Transverse colon (tissue), 4 donors: ENCODE results near the gene MDFIC.

ENCODE experiments used
- POLR2A ChIP-seq: fragments of 450-650 bp; IDR thresholded peaks from one replicate; pipeline ENCODE4 v1.6.1; 2016; ENCODE audit warnings: antibody characterized with exemption, mild to moderate bottlenecking, moderate library complexity
- POLR2AphosphoS5 ChIP-seq, 3 donors: sonication (generic); formaldehyde crosslinking; IDR thresholded peaks; one replicate each; pipeline ENCODE4 v1.6.1; 2016; ENCODE audit warnings: antibody characterized with exemption in 3 of 3
- TF ChIP-seq, protein P1 (sequence below), 5 experiments: fragments of 200-600 bp in 3 of 5; fragments of 450-650 bp in 2 of 5; sonication (generic) in 3 of 5; IDR thresholded peaks; 1 replicate in 2 of 5; 2 replicates in 3 of 5; pipeline ENCODE4 v1.5.1; 2016 to 2017; ENCODE audit warnings: antibody characterized with exemption in 5 of 5, inconsistent platforms in 3 of 5, mild to moderate bottlenecking in 2 of 5, moderate library complexity in 1 of 5

DNA sequence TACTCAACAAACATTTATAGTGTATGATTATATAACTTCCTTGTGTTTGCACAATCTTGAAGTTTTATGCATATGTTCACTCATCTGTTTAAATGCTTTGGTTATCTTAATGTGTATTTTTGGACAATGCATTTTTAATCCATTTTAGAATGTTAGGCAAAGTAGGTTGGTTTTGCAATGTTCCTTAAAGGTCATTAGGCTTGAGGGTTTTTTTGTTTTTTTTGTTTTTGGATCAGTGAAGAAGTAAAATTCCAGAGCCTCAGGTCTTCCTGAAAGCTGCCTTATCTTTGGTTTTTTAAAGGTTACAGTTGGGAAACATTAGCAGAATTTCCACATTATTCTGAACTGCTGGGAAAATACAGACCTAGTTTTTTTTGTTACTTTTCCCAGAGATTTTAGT is 12.8 kb downstream of the MDFIC start:
- TF ChIP-seq, protein P1, sequence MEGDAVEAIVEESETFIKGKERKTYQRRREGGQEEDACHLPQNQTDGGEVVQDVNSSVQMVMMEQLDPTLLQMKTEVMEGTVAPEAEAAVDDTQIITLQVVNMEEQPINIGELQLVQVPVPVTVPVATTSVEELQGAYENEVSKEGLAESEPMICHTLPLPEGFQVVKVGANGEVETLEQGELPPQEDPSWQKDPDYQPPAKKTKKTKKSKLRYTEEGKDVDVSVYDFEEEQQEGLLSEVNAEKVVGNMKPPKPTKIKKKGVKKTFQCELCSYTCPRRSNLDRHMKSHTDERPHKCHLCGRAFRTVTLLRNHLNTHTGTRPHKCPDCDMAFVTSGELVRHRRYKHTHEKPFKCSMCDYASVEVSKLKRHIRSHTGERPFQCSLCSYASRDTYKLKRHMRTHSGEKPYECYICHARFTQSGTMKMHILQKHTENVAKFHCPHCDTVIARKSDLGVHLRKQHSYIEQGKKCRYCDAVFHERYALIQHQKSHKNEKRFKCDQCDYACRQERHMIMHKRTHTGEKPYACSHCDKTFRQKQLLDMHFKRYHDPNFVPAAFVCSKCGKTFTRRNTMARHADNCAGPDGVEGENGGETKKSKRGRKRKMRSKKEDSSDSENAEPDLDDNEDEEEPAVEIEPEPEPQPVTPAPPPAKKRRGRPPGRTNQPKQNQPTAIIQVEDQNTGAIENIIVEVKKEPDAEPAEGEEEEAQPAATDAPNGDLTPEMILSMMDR (IDR thresholded peaks at IDR 0.05): no peak
- no peak for TF ChIP-seq POLR2A
- no peak for TF ChIP-seq POLR2AphosphoS5 (IDR thresholded peaks at IDR 0.05)
